Measurements from ENCODE around the gene MTHFD1L. TPM values are rescaled to one million over a fixed set of nuclear protein-coding genes. Genes with fewer than 3 reads are reported as not detected.

Gene MTHFD1L
- polyA plus RNA-seq, 2 of the 4 experiments (the other 2 are of a cell fraction): 27.2 to 63.2 TPM

- H3K4me2 ChIP-seq: peak overlapping the region; percentile 33; the same call in 2 of the 3 replicates
- H3K27ac ChIP-seq: peak overlapping the region; percentile 90 to 91
- DNase-seq (ENCODE audit: low read depth in 1 of 2, low spot score in 1 of 2) (no peak), FAIRE-seq (no peak), ATAC-seq (no peak)
- no peak overlapping the region for H3K4me3 ChIP-seq
- ChIA-PET POLR2A (no interaction called here), CTCF (interaction anchor here (1.3 to 1.5 kb wide), 2 partner anchors 100 to 261 kb away, joined by 3 read pairs; no protein-coding TSS in a partner anchor)
- TF ChIP-seq HOXB5 (CRISPR knock-in tag; IDR thresholded peaks at IDR 0.05): peak; percentile 87
- no peak for TF ChIP-seq ZSCAN20 (CRISPR knock-in tag; IDR thresholded peaks at IDR 0.05)
- peaks cover 65% of the 10 kb centered on the region for H3K4me1 ChIP-seq
- WGBS (ENCODE audit: missing lambda C conversion rate): 29% methylated on average over 3 of the region's 3 CpGs
- no peaks in the 10 kb centered on the region for H3K9me3 ChIP-seq
Observed at GRCh38 chr6:151063352-151063751, 197.8 kb downstream of the MTHFD1L start.

- TF ChIP-seq CBX2 (IDR thresholded peaks at IDR 0.05; ENCODE audit: borderline replicate concordance, low read depth): no peak
- TF ChIP-seq KDM1A (IDR thresholded peaks at IDR 0.05; ENCODE audit: low read depth): no peak
- TF ChIP-seq NFE2L2 (conservative IDR thresholded peaks at IDR 0.05; ENCODE audit: low read length): no peak
- no peak for TF ChIP-seq POLR2AphosphoS2 (conservative IDR thresholded peaks at IDR 0.05; ENCODE audit: low read length)
- no peak for TF ChIP-seq HOXB5 (CRISPR knock-in tag; IDR thresholded peaks at IDR 0.05)
- TF ChIP-seq HDAC2 (IDR thresholded peaks at IDR 0.05): no peak
- no peak for TF ChIP-seq ZSCAN20 (CRISPR knock-in tag; IDR thresholded peaks at IDR 0.05)
- TF ChIP-seq SMC3 (IDR thresholded peaks at IDR 0.05): no peak
- TF ChIP-seq HEYL (CRISPR knock-in tag; IDR thresholded peaks at IDR 0.05): no peak
- no peak for TF ChIP-seq RARB (CRISPR knock-in tag; IDR thresholded peaks at IDR 0.05)
- TF ChIP-seq PHF8 (IDR thresholded peaks at IDR 0.05; ENCODE audit: borderline replicate concordance, low read depth): no peak
- TF ChIP-seq RFX5 (IDR thresholded peaks at IDR 0.05): no peak
- no peak for TF ChIP-seq NR3C1 (IDR thresholded peaks at IDR 0.05)
- TF ChIP-seq REST (IDR thresholded peaks at IDR 0.05): no peak
- Histone ChIP-seq H3K4me3 (no peak overlapping the region), H3K4me2 (peak overlapping the region; percentile 33; the same call in 2 of the 3 replicates), H3K9me3 (no peaks in the 10 kb centered on the region), H3K4me1 (peaks cover 65% of the 10 kb centered on the region), H3K27ac (peak overlapping the region; percentile 75 to 90)
- DNase-seq (ENCODE audit: low read depth in 1 of 2, low spot score in 1 of 2) (no peak), FAIRE-seq (no peak), ATAC-seq (no peak)
- ChIA-PET CTCF (interaction anchor here (0.7 to 1.5 kb wide), 2 partner anchors 100 to 264 kb away, joined by 3 read pairs; no protein-coding TSS in a partner anchor), POLR2A (no interaction called here)
- WGBS (ENCODE audit: missing lambda C conversion rate): 95% methylated on average over 12 of the region's 12 CpGs
Observed at GRCh38 chr6:151063842-151064647, 198.5 kb downstream of the MTHFD1L start.

- Histone ChIP-seq H3K4me2 (no peak overlapping the region), H3K4me1 (peaks cover 65% of the 10 kb centered on the region), H3K4me3 (no peak overlapping the region), H3K27ac (peak overlapping the region; percentile 90 to 98), H3K9me3 (no peaks in the 10 kb centered on the region)
- ATAC-seq (no peak), FAIRE-seq (no peak), DNase-seq (ENCODE audit: low read depth in 1 of 2, low spot score in 1 of 2) (no peak)
- WGBS (ENCODE audit: missing lambda C conversion rate): 90% methylated on average over 7 of the region's 10 CpGs
- CTCF ChIA-PET: interaction anchor here (1.5 kb wide), 1 partner anchor 99 kb away, joined by 3 read pairs; no protein-coding TSS in a partner anchor
- POLR2A ChIA-PET: no interaction called here
- TF ChIP-seq HMGXB4 (CRISPR knock-in tag; IDR thresholded peaks at IDR 0.05; ENCODE audit: borderline replicate concordance): no peak
- no peak for TF ChIP-seq USF2 (IDR thresholded peaks at IDR 0.05)
- no peak for TF ChIP-seq HEYL (CRISPR knock-in tag; IDR thresholded peaks at IDR 0.05)
- no peak for TF ChIP-seq MAZ (IDR thresholded peaks at IDR 0.05; ENCODE audit: borderline replicate concordance, low read depth, low read length)
- TF ChIP-seq RAD21 (conservative IDR thresholded peaks at IDR 0.05 in 1 of 2, IDR thresholded peaks at IDR 0.05 in 1 of 2): no peak
- TF ChIP-seq ZC3H11A (IDR thresholded peaks at IDR 0.05): no peak
- TF ChIP-seq HES2 (IDR thresholded peaks at IDR 0.05): no peak
- TF ChIP-seq E2F6 (IDR thresholded peaks at IDR 0.05; ENCODE audit: borderline replicate concordance, low read depth): no peak
- no peak for TF ChIP-seq MAX (IDR thresholded peaks at IDR 0.05)
- no peak for TF ChIP-seq POLR2AphosphoS2 (conservative IDR thresholded peaks at IDR 0.05; ENCODE audit: low read length)
- TF ChIP-seq EHMT2 (IDR thresholded peaks at IDR 0.05; ENCODE audit: low read depth): no peak
Observed at GRCh38 chr6:151065027-151065815, 199.7 kb downstream of the MTHFD1L start.
